HG03103 (cell line): ENCODE results near the gene EIF3L.

Experiments used
- ATAC-seq: cut with Tn5 transposase; IDR thresholded peaks from one replicate; pipeline ENCODE4 v1.9.1; 2021; ENCODE audit warnings: low read depth; ENCODE audit not compliant: unreplicated experiment

Gene EIF3L

DNA sequence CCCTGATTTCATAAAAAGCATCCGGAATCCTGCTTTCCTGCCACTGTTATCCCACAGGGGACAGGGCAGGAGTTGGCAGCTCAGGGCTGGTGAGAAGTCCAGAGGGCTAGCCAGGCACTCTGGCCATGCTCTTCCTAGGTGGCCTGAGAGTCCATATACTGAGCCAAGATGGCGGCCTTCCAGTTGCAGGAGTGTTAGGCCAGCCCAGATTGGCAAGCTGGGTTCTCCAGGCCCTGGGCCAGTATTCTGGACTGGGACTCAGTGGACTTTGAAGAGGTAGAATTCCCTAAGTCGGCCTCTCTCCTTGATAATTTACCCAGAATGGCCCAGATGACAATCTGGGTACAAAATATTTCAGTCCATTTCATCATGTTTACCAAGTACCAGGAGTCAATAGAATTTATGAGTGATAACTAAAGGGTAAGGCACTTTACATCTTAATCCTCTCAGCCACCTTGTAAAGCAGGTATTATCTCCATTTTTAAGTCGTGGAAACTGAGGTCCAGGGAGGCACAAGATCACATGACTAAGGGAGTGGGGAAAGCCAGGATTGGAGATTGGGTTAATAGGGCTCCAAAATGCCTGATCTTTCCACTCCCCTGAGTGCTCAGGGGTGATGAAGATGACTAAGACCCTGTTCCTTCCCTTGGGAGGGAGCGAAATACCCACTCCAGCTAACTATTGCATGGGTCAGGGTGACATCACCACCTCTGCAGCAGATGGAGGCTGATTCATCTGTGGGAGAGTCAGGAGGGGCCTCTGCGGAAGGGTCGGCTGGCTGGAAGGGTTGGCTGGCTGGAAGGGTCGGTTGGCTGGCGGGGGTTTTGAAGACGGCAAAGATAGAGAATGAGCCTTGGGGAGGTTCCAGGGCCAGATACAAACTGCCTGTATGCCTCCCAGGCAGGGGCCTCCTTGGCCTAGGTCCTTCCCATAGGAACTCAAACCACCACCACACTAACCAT, 55.6 kb downstream of the EIF3L start:
- ATAC-seq, result no peak

DNA sequence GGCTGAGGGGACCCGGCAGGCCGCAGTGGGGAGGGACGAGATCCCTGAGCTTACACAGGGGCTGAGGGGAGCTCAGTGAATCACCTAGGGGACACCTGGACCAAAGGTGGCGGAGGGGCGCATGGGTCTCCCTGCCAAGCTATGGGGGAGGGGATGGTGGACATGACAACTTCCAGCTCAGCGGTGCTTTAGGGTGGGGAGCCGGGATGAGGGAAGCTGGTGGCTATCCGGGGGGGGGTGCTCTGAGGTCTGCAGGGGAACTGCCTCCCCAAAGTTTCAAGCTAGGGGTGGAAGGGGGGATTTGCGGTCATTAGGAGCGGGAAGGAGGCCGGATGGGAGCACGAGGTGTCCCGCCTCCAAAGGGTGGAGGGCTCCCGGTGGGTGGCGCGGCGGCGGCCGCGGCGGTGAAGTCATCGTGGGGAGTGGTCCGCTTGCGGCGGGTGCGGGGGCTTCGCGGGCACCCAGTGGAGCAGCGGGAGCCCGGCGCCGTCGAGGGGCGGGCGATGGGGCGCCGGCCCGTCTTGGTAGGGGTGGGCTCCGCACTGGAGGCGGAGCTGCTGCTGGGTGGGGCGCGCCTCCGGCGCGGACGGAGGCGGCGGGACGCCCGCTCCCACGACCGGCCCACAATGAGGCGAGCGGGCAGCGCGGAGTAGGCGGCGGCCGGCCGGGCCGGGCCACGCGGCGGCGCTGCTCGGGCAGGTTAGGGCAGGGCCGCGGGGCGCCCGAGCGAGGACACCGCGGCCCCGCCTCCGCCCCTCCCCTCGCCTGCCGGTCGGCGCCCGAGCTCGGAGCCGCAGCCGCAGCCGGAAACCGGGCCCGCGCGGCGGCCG, 56.5 kb downstream of the EIF3L start, which contains the start of gene MICALL1:
Gene MICALL1, plus strand, starts transcription at position 764 of the 830 bp plus-strand sequence. CDS start 126 bp downstream, outside the sequence.
- peak; percentile 79 for ATAC-seq

DNA sequence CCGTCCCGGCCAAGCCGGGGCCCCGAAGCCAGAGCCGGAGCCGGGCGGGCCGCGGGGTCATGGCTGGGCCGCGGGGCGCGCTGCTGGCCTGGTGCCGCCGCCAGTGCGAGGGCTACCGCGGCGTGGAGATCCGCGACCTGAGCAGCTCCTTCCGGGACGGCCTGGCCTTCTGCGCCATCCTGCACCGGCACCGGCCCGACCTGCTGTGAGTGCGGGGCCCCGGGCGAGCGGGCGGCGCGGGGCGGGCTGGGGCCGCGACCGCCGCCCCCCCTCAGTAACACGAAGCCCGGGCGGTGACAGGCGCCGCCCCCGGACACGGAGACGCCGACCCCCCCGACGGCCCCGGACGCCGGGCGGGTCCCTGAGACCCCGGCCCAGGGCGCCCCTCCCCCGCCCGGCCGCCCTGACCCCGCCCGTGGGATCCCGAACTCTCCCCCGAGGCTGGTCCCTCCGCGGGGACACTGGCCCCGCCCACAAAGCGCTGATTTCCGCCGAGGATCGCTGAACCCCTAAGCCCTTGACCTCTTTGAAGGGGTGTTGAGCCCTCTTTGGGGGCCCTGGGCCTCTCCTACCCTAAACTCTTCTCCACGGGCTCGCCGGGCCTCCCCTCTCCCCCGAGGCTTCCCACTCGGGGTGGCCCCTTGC, 57.3 kb downstream of the EIF3L start:
- ATAC-seq, result peak; percentile 25

DNA sequence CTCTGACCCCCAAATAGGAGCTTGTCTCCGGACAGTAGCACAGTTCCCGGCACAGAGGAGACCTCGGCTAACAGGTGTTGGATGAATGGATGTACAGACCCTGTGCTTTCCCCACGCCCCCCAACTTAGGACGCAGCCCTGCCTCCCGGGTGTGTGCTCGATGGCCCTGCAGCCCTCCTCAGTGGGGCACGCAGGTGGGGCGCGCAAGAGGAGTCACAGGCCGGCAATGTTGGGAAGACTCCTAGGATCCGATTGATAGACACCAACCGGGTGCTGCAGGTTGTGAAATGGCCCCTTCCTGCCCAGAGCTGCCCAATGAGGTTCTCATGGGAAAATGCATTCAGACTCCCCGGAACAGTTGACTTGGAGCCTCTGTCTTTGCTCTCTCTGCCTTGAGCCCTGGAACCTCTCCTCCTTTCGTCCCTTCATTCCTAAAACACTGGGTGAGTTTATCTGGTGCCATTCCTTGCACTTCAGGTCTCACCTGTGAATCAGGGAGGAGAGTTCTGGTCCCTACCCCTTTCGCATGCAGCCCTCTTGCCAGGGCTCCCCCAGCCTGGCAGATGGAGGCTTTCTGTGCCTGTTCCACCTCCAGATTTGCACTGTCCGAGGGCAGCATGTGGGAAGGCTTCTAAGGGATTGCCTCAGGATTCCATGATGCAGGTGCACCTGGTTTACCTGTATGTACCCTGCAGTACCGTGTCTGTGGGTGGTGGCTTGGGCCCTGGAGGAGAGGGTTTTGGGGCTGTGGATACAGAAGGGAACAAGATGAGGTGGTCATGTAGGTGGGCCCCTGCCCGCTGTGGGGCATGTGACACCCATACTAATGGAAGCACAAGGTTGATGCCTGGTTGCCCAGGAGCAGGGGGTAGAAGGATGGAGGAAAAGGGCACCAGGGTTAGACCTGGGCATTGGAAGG, 58.1 kb downstream of the EIF3L start:
- ATAC-seq, result no peak

DNA sequence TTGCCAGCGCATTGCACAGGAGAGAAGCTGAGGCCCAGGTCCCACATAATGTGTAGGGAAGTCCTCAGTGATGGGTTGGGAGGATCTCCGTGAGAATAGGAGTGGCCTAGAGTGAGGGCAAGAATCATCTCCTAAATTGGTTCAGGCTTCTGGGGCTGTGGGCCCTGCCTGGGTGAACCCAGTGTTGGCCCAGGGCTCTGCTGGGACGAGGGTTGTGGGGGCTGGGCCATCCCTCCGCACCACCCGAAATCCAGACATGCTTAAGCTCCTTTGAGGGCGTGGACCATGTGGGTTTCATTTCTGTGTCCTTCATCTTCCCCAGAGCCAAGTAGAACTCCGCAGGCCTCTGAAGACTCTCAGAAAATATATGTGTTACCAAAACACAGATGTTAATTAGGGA, 60.5 kb downstream of the EIF3L start:
- ATAC-seq, result no peak

DNA sequence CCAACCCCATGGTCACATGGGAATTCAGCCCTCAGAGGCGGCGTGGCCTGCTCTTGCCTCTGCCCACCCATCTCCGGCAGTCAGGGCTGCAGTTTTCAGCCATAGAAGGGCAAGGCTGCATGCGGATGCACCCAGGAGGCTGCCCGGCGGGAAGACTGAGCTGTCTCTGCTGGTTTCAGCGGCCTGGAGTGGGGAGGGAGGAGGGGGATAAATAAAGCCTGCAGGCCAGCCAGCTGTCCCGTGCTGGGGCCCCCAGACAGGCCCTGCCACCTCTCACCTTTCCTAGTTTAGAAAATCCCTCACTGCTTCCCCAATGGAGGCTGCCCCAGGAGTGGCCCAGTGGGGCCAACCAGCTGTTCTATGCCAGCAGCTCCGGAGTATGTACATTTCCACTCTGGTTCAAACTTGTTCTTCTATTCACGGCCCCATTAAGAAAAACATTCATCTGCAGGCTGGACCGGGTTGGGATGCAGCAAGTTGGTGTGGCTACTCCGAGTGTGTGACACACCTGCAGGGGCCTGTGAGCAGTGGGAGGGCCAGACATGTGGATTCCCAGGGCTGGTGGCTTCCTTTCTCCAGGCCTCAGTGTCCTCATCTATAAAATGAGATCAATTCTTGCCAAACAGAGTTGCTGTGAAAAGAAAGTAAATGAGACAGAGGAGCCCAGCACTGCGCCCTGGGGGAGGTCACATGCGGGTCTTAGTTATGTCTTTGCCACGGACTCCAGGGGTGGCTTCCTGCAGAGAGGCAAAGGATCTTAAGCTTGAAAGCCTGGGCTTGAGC, 61.9 kb downstream of the EIF3L start:
- ATAC-seq, result no peak

DNA sequence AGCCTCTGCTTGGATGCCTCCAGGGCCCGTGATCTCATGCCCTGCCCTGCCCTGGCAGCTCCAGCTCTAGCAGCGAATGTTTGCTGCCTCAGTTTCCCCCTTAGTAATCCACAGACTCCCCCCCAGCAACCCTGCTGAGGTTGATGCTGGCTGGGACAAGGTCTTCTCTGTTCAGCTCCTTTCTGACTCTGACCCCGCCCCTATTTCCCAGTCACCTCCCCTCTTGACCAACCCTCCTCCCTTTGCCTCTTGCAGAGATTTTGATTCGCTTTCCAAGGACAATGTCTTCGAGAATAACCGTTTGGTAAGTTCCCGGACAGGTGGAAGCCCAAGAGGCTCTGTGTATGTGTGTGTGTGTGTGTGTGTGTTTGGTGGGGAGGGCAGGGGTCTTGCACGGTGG, 62.5 kb downstream of the EIF3L start:
- ATAC-seq, result no peak

DNA sequence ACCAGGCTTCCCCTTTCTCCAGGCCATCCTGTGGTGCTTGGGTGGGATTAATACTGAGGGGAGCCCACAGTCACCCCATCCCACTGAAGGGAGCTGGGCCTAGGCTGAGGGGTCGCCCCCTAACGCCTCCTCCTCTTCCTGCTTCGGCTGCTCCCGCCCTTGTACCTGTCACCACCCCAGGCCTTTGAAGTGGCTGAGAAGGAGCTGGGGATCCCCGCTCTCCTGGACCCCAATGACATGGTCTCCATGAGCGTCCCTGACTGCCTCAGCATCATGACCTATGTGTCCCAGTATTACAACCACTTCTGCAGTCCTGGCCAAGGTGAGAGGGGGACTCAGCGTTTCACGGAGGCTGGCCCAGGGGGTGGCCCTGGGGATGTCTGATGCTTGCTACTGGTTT, 63.0 kb downstream of the EIF3L start:
- no peak for ATAC-seq

DNA sequence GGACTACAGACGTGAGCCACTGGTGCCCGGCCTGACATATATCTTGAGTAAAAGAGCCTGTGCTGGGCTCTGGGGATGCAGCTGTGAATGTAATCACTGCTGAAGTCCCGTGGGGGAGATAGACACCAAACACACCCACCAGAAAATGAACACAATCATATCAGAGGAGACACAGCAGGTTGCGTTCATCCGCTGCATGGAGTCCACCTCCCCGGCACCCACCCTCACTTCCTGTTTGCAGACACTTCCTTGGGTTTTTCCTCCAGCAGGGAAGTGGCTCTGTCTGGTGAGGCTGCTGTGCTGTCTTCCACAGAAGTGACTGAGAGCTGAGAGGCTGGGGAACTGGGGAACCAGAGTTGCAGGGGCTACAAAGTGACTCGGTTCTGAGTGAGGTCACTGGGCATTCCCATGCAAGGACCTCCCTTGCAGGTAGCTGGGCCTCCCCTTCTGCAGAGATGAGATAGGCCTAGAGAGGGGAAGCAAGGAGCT, 64.1 kb downstream of the EIF3L start:
- ATAC-seq, result no peak

DNA sequence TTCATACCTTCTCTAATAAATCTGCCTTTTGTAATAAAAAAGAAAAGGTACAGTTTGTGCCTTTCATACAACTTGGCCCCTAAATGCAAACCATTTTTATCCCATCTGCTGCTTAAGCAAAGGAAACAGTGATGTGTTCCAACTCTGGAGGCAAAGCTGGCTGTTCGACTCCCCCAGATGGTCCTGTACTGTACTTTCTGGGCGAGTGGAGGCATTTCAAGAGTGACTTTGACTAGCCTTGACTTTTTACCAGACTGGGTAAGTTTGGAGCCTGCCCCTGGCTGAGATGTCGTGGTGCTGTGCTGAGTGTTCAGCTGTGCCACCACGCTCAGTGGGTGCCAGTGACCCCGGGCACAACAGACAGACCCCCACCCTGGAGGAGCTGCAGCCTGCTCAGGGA, 67.1 kb downstream of the EIF3L start:
- ATAC-seq, result no peak

DNA sequence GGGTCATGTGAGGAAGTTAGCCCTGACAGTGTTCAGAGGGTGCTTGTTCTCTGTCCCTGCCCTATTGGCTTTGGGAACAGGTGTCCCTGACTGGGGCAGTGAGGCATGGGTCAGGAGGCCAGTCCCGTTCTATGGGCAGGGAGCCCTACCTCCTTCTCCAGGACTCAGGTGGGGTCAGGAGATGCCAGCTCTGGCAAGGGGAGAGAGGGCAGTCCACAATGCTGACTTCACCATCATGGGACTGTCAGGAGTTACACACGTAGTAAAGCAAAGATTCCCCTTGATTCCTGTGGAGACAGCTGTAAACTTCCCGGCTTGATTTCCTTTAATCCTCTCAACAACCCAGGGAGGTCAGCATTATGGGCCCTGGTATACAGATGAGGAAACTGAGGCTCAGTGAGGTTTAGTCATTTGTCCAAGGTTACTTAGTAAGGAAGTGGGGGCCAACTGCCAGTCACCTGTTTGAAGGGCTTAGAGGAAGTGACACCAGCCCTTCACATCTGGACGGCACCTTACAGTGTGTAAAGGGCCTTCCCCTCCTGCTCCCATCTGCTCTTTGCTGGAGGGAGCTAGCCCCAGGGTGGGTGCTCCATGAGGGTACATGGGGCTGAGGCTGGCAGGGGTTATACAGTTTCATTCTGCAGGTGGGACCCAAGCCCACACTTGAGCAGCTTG, 68.8 kb downstream of the EIF3L start:
- no peak for ATAC-seq

DNA sequence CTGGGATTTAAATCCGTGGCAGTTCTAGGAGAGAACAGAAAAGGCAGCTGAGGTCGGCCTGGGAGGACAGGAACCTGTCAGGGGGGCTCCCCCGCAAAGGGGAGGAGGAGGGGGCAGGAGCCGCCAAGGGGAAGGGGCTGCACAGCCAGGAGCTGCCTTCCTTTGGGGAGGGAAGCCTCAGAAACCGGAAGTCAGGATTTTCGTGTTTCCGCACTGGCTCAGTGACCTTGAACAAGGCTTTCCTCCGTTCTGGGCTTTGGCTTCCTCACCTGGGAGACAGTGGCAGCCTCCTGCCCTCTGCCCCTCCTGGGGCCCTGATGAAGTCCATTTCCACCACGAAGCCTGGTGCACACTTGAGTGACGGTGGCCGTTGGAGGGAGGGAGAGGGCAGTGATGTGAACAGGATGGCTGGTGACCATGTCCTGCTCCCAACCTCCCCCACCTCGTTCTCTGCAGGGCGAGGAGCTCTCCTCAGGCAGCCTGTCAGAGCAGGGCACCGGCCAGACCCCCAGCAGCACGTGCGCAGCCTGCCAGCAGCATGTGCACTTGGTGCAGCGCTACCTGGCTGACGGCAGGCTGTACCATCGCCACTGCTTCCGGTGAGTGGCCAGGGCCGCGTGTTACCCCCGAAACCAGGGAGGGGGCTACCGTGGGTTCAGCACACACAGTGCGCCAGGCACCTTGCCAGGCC, 69.5 kb downstream of the EIF3L start:
- no peak for ATAC-seq

DNA sequence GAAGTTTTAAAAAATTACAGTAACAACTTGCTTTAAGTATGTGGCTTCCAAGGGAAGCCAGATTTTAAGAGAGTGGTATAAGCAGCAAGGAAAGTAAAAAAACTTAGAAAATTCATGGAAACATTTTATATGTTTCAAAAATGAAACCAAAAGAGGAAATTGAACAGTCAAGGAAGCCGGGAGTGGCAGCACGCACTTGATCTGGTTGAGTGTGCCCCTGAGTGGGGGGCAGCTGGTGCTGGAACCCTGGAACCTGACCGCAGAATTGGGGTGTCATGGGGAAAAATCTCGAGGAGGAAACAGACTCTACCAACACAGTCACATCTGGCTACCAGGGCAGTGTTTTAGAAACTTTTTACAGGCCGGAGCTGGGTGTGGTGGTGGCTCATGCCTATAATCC, 70.9 kb downstream of the EIF3L start:
- ATAC-seq, result no peak

DNA sequence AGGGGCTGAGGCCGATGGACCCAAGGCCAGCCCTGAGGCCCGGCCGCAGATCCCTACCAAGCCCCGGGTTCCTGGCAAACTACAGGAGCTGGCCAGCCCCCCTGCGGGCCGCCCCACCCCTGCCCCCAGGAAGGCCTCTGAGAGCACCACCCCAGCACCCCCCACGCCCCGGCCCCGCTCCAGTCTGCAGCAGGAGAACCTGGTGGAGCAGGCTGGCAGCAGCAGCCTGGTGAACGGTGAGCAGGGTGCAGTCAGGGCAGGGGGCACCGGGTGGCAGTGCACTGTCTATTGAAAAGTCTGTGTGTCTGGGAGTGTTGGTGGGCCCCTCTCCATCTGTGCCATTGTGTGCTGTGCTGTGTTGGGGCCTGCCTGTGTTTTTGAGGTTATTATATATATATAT, 73.0 kb downstream of the EIF3L start:
- no peak for ATAC-seq

DNA sequence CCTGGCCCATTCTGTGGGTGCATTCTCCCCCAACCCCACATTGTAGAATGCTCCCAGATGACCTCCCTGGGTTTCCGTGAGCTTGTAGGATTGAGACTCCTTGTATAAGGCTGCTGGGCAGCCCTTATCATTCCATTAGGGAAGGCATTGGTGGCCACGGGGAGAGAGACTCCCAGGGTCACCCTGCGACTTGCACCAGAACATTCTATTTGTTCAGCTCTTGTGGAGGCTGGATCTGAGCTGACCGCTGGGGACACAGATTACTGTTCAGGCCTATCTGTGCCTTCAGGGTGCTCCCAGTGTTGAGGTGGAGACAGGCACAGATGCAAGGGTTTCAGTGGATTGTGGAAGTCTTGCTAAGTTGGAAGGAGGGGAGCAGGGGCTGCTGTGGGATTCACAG, 74.7 kb downstream of the EIF3L start:
- ATAC-seq, result no peak

DNA sequence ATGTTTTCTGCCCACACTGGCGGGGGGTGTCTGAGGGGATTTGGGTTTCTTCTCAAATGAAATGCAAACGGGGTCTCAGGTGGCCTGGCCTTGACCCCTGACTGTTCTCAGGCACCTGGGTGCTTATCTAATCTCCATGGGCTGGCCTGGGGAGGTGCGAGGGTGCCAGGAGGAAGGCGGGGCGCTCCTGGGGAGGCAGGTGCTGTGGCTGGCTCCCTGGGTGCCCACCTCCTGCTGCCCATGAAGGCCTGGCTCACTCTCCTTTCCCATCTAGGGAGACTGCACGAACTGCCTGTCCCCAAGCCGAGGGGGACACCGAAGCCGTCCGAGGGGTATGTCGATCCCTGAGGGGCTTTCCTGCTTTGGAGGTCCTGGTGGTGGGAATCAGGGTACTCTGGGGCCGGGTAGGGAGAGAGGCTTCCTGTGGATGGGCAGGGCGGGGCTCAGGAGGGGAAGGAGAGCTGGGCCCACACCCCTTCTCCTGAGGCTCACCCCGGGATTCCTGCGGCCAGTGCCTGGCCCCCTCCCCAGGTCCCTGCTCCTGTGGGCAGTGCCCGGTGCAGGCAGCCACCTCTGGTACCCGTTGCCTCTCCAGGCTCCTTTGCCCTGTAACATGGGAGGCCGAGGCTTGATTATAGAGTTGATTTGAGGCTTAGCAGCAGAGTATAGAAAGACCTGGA, 75.3 kb downstream of the EIF3L start:
- no peak for ATAC-seq

DNA sequence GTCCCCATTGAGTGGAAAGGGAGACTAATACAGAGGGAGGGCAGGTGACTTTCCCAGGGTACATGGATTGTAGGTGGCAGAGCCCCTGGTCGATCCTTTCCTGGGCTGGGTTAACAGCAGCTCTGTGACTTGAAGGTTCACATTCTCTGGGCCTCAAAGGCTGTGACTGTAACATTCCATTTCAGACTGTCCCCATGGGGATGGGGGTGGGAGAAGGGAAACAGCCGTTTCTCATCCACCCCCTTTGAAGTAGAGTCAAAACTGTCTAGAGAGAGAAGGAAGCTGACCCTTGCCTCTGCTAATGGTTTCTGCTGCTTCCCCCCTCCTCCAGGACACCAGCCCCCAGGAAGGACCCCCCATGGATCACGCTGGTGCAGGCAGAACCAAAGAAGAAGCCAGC, 76.1 kb downstream of the EIF3L start:
- no peak for ATAC-seq
